Neural progenitor cell (in vitro differentiated cells): ENCODE data around the gene GDF7. TPM values are rescaled to one million over a fixed set of nuclear protein-coding genes. Genes with fewer than 3 reads are reported as not detected.
A peak's percentile ranks its signal among the peaks of the same experiment; 100 is the strongest.

Experiments used
- DNase-seq: peaks from one replicate; pipeline ENCODE4 v3.0.0-alpha.2; 2016; ENCODE audit warnings: low spot score
- H2AFZ ChIP-seq: fragments of 200-600 bp; sonication (generic); replicated peaks from 2 replicates; pipeline ENCODE4 v1.6.1; 2016; ENCODE audit warnings: antibody characterized with exemption
- H3F3A ChIP-seq: fragments of 200-600 bp; sonication (generic); 2 replicates; pipeline ENCODE4 v1.6.1; 2016; ENCODE audit warnings: antibody characterized with exemption, low read depth
- H3K27ac ChIP-seq: fragments of 200-600 bp; sonication (generic); 2 replicates; pipeline ENCODE4 v1.5.1; 2016; ENCODE audit warnings: mild to moderate bottlenecking
- H3K27me3 ChIP-seq: fragments of 200-600 bp; sonication (generic); 2 replicates; pipeline ENCODE4 v1.6.1; 2016; ENCODE audit warnings: mild to moderate bottlenecking, moderate library complexity
- H3K36me3 ChIP-seq: fragments of 200-600 bp; sonication (generic); 2 replicates; pipeline ENCODE4 v1.5.1; 2016
- H3K4me1 ChIP-seq: fragments of 200-600 bp; sonication (generic); 2 replicates; pipeline ENCODE4 v1.6.1; 2016; ENCODE audit warnings: mixed run types
- H3K4me2 ChIP-seq: fragments of 200-600 bp; sonication (generic); 2 replicates; pipeline ENCODE4 v1.6.1; 2016
- H3K4me3 ChIP-seq: fragments of 200-600 bp; sonication (generic); 2 replicates; pipeline ENCODE4 v1.5.1; 2016
- H3K79me2 ChIP-seq: fragments of 200-600 bp; sonication (generic); 2 replicates; pipeline ENCODE4 v1.6.1; 2016; ENCODE audit warnings: low read depth
- H3K9ac ChIP-seq: fragments of 200-600 bp; sonication (generic); 2 replicates; pipeline ENCODE4 v1.6.1; 2016
- H3K9me3 ChIP-seq: fragments of 200-600 bp; sonication (generic); 2 replicates; pipeline ENCODE4 v1.5.1; 2016; ENCODE audit warnings: low read depth
- H4K20me1 ChIP-seq: fragments of 200-600 bp; sonication (generic); 2 replicates; pipeline ENCODE4 v1.6.1; 2016; ENCODE audit warnings: low read depth
- H3K27ac Mint-ChIP-seq: 3 replicates; pipeline ENCODE4 v1.8.0; 2021; ENCODE audit warnings: mixed read lengths
- H3K27me3 Mint-ChIP-seq: 2 replicates; pipeline ENCODE4 v1.8.0; 2022; ENCODE audit warnings: low read depth, mild to moderate bottlenecking, inconsistent platforms, moderate library complexity, mixed read lengths; ENCODE audit not compliant: insufficient read depth
- H3K36me3 Mint-ChIP-seq: 3 replicates; pipeline ENCODE4 v1.8.0; 2021; ENCODE audit warnings: mixed read lengths
- H3K4me1 Mint-ChIP-seq: 3 replicates; pipeline ENCODE4 v1.8.0; 2021; ENCODE audit warnings: mixed read lengths
- H3K4me3 Mint-ChIP-seq: 3 replicates; pipeline ENCODE4 v1.8.0; 2021; ENCODE audit warnings: mild to moderate bottlenecking, moderate library complexity, mixed read lengths
- H3K9me3 Mint-ChIP-seq: 3 replicates; pipeline ENCODE4 v1.8.0; 2020; ENCODE audit warnings: mixed read lengths
- CTCF ChIP-seq: fragments of 200-600 bp; sonication (generic); IDR thresholded peaks from 2 replicates; pipeline ENCODE4 v1.5.1; 2017; ENCODE audit warnings: antibody characterized with exemption, mild to moderate bottlenecking
- EZH2 ChIP-seq: fragments of 200-600 bp; sonication (generic); IDR thresholded peaks from 2 replicates; pipeline ENCODE4 v1.6.1; 2017; ENCODE audit warnings: antibody characterized with exemption, mild to moderate bottlenecking, moderate library complexity
- EZH2phosphoT487 ChIP-seq: fragments of 200-600 bp; sonication (generic); IDR thresholded peaks from 2 replicates; pipeline ENCODE4 v1.6.1; 2017; ENCODE audit warnings: antibody characterized with exemption
- total RNA-seq: library from RNA; depleted of rRNA; stranded (reverse); fragments of >200 nt; gene quantifications from 2 replicates; pipeline ENCODE4 v1.2.3, GENCODE V29; 2015; ENCODE audit warnings: low replicate concordance

Gene GDF7
- total RNA-seq, 1 donor from 2014 or later = not detected

GRCh38 chr2:20672201-20672951 lies 5.4 kb downstream of the GDF7 start:
- Mint-ChIP-seq H3K4me1 (peaks cover 42% of the 10 kb centered on the region), H3K9me3 (no peaks in the 10 kb centered on the region), H3K27ac (no peak overlapping the region), H3K36me3 (peaks cover 7% of the 10 kb centered on the region), H3K27me3 (peaks cover 68% of the 10 kb centered on the region), H3K4me3 (peak overlapping the region; percentile 72)
- no peak overlapping the region for H2AFZ ChIP-seq
- H3K79me2 ChIP-seq = no peaks in the 10 kb centered on the region
- peaks cover 28% of the 10 kb centered on the region for H3K4me1 ChIP-seq
- TF ChIP-seq EZH2phosphoT487 (no peak), EZH2 (no peak), CTCF (no peak)
- H3K27ac ChIP-seq = no peak overlapping the region
- no peaks in the 10 kb centered on the region for H3K9me3 ChIP-seq
- peaks cover 77% of the 10 kb centered on the region for H4K20me1 ChIP-seq
- peaks cover 10% of the 10 kb centered on the region for H3F3A ChIP-seq
- H3K36me3 ChIP-seq = no peaks in the 10 kb centered on the region
- no peak overlapping the region for H3K9ac ChIP-seq
- DNase-seq = peak; percentile 54
- H3K27me3 ChIP-seq = peaks cover 85% of the 10 kb centered on the region
- peak overlapping the region; percentile 30 for H3K4me3 ChIP-seq
- H3K4me2 ChIP-seq = peak overlapping the region; percentile 49

- Histone ChIP-seq H3K36me3 (no peaks in the 10 kb centered on the region), H3K9ac (no peak overlapping the region), H2AFZ (no peak overlapping the region), H3K27ac (no peak overlapping the region), H3K79me2 (no peaks in the 10 kb centered on the region), H3K4me2 (no peak overlapping the region), H3K4me3 (no peak overlapping the region), H3K4me1 (peaks cover 25% of the 10 kb centered on the region), H3F3A (peaks cover 12% of the 10 kb centered on the region), H3K9me3 (no peaks in the 10 kb centered on the region), H4K20me1 (peaks cover 63% of the 10 kb centered on the region), H3K27me3 (peaks cover 71% of the 10 kb centered on the region)
- peaks cover 54% of the 10 kb centered on the region for H3K27me3 Mint-ChIP-seq
- peaks cover 4% of the 10 kb centered on the region for H3K36me3 Mint-ChIP-seq
- no peak overlapping the region for H3K27ac Mint-ChIP-seq
- H3K9me3 Mint-ChIP-seq = no peaks in the 10 kb centered on the region
- peaks cover 39% of the 10 kb centered on the region for H3K4me1 Mint-ChIP-seq
- no peak for DNase-seq
- H3K4me3 Mint-ChIP-seq = no peak overlapping the region
- TF ChIP-seq EZH2phosphoT487 (no peak), EZH2 (no peak), CTCF (no peak)
Measured at GRCh38 chr2:20673686-20674308, 6.9 kb downstream of the GDF7 start.

- no peak overlapping the region for H3K27ac Mint-ChIP-seq
- H3K27ac ChIP-seq = no peak overlapping the region
- H3K79me2 ChIP-seq = no peaks in the 10 kb centered on the region
- H2AFZ ChIP-seq = no peak overlapping the region
- H3K4me2 ChIP-seq = no peak overlapping the region
- H3K4me1 Mint-ChIP-seq = peaks cover 39% of the 10 kb centered on the region
- H3K36me3 Mint-ChIP-seq = peaks cover 4% of the 10 kb centered on the region
- no peaks in the 10 kb centered on the region for H3K9me3 Mint-ChIP-seq
- H4K20me1 ChIP-seq = peaks cover 56% of the 10 kb centered on the region
- H3K4me3 Mint-ChIP-seq = no peak overlapping the region
- H3K27me3 ChIP-seq = peaks cover 65% of the 10 kb centered on the region
- no peak for DNase-seq
- TF ChIP-seq CTCF = no peak
- TF ChIP-seq EZH2phosphoT487 = no peak
- TF ChIP-seq EZH2 = no peak
- no peaks in the 10 kb centered on the region for H3K9me3 ChIP-seq
- H3K4me1 ChIP-seq = peaks cover 23% of the 10 kb centered on the region
- H3K4me3 ChIP-seq = no peak overlapping the region
- no peaks in the 10 kb centered on the region for H3K36me3 ChIP-seq
- H3K9ac ChIP-seq = no peak overlapping the region
- H3F3A ChIP-seq = peaks cover 12% of the 10 kb centered on the region
- peaks cover 48% of the 10 kb centered on the region for H3K27me3 Mint-ChIP-seq
Measured at GRCh38 chr2:20674309-20674965, 7.5 kb downstream of the GDF7 start.
